WERI-Rb-1 (cell line): ENCODE results near the gene CDH5.

Experiments
- DNase-seq: peaks from one replicate; pipeline ENCODE4 v3.0.0-alpha.2; 2020
- H3K27ac ChIP-seq: fragments of 250-450 bp; sonication (Bioruptor Pico); 2 replicates; pipeline ENCODE4 v1.5.1; 2020; ENCODE audit warnings: mild to moderate bottlenecking, moderate library complexity
- H3K27me3 ChIP-seq: fragments of 250-450 bp; sonication (Bioruptor Pico); 2 replicates; pipeline ENCODE4 v1.5.1; 2021; ENCODE audit warnings: mild to moderate bottlenecking, low read depth, moderate library complexity; ENCODE audit not compliant: insufficient read depth, severe bottlenecking
- H3K36me3 ChIP-seq: fragments of 250-450 bp; sonication (Bioruptor Pico); 2 replicates; pipeline ENCODE4 v1.5.1; 2020; ENCODE audit warnings: mild to moderate bottlenecking, moderate library complexity
- H3K4me3 ChIP-seq: 2 replicates; pipeline ENCODE4 v1.5.1; 2011; ENCODE audit warnings: low read depth, mild to moderate bottlenecking, control low read depth, low read length
- H3K9me3 ChIP-seq: fragments of 250-450 bp; sonication (Bioruptor Pico); 2 replicates; pipeline ENCODE4 v1.5.1; 2021; ENCODE audit warnings: mild to moderate bottlenecking, moderate library complexity; ENCODE audit not compliant: severe bottlenecking
- TF ChIP-seq, protein P1 (sequence below): IDR thresholded peaks from 2 replicates; pipeline ENCODE4 v1.5.1; 2011; ENCODE audit warnings: low read depth, mild to moderate bottlenecking, control low read depth, inconsistent platforms, low read length

CDH5 gene

DNA sequence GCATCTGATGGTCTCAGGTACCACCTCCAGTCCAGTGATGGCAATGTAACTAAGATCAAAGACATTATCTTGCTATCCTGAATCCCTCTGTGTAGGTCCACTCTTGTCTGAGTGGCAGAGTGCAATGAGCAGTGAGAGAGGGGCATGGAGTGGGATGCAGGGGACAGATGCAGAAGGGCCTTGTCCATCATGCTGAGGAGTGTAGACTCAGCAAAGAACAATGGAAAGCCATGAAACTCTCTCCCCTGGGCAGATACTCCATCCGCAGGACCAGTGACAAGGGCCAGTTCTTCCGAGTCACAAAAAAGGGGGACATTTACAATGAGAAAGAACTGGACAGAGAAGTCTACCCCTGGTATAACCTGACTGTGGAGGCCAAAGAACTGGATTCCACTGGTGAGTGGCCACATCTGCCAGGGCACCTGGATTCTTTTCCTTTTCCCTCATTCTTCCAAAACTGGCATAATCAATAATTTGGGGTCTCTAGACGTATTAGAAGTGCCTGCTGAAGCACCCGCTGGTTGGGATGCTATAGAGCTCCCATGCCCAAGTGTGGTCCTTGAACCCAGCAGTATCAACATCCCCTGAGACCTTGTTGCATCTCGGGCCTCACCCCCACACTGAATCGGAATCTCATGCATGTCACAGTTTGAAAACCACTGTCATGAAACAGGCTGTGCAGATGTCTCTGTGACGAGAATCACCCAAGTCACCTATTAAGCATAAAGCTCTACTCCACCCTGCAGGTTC lies 29.5 kb downstream of the CDH5 start:
- Histone ChIP-seq H3K9me3 (no peaks in the 10 kb centered on the region), H3K27me3 (no peaks in the 10 kb centered on the region), H3K4me3 (no peak overlapping the region), H3K27ac (no peak overlapping the region), H3K36me3 (no peaks in the 10 kb centered on the region)
- TF ChIP-seq, protein P1, sequence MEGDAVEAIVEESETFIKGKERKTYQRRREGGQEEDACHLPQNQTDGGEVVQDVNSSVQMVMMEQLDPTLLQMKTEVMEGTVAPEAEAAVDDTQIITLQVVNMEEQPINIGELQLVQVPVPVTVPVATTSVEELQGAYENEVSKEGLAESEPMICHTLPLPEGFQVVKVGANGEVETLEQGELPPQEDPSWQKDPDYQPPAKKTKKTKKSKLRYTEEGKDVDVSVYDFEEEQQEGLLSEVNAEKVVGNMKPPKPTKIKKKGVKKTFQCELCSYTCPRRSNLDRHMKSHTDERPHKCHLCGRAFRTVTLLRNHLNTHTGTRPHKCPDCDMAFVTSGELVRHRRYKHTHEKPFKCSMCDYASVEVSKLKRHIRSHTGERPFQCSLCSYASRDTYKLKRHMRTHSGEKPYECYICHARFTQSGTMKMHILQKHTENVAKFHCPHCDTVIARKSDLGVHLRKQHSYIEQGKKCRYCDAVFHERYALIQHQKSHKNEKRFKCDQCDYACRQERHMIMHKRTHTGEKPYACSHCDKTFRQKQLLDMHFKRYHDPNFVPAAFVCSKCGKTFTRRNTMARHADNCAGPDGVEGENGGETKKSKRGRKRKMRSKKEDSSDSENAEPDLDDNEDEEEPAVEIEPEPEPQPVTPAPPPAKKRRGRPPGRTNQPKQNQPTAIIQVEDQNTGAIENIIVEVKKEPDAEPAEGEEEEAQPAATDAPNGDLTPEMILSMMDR: no peak
- DNase-seq: no peak

DNA sequence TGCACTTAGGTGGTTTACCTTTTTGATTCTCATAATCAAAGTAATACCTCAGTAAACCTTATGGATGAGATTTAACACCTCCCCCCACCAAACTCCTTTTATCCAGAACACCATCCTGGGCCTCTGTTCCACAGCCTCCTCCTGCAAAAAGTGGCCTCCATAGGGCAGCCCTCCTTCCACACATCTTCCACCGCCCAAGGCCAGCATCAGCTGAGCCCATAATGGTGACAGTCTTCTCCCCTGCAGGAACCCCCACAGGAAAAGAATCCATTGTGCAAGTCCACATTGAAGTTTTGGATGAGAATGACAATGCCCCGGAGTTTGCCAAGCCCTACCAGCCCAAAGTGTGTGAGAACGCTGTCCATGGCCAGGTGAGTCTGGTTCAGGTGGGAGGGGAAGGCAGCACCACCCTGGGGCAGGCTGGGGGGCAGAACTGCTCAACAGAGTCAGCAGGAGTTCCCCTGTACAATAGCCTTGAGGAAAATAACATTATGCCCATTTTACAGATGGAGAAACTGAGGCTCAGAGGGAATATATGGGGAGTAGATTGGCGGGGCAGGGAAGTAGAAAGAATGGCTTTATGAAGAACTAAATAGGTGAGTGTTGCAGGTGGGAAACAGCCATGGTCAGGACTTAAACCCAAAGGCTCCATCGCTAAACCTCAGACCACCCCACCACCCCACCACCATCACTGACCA lies 31.4 kb downstream of the CDH5 start:
- Histone ChIP-seq H3K4me3 (no peak overlapping the region), H3K36me3 (no peaks in the 10 kb centered on the region), H3K27me3 (no peaks in the 10 kb centered on the region), H3K9me3 (no peaks in the 10 kb centered on the region), H3K27ac (no peak overlapping the region)
- TF ChIP-seq, protein P1: no peak
- no peak for DNase-seq

DNA sequence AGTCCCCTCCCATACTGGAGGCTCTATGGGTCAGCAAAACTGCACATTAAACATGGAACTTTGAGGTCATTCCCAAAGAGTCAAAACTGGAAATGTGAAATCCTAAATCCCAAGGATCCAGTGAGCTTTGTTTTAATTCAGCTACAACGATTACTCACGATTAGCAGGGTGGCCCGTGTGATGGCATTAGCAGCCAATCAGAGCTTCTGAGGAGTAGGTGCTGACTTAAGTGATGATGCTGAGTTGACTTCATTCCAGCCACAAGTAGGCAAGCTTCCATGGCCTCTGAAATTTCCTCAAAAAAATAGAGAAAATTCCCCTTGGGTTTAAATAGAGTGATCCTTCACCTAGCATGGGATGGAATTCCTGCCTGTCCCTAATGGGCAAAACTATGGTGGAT lies 32.5 kb downstream of the CDH5 start:
- TF ChIP-seq, protein P1: no peak
- Histone ChIP-seq H3K9me3 (no peaks in the 10 kb centered on the region), H3K27me3 (no peaks in the 10 kb centered on the region), H3K27ac (no peak overlapping the region), H3K36me3 (no peaks in the 10 kb centered on the region), H3K4me3 (no peak overlapping the region)
- DNase-seq: no peak

DNA sequence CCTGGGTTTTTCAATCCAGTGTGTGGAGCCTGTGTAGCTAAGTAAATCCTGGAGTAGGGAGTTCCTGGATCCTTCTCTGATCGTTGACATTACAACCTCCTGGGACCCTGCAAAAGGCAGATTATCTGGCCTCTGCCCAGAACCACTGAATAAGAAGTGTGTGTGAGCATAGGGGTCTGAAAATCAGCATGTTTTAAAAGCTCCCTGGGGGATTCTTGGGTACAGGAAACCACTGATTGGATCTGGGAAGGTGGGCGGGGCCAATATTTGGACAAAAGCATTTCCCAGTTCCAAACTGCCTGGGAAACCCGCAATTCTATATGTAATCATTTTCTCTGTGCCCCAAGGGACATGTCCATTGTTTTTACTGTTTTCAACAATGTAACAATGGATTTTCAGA lies 33.4 kb downstream of the CDH5 start:
- H3K9me3 ChIP-seq: no peaks in the 10 kb centered on the region
- DNase-seq: no peak
- TF ChIP-seq, protein P1: no peak
- no peak overlapping the region for H3K4me3 ChIP-seq
- no peak overlapping the region for H3K27ac ChIP-seq
- no peaks in the 10 kb centered on the region for H3K27me3 ChIP-seq
- H3K36me3 ChIP-seq: no peaks in the 10 kb centered on the region

DNA sequence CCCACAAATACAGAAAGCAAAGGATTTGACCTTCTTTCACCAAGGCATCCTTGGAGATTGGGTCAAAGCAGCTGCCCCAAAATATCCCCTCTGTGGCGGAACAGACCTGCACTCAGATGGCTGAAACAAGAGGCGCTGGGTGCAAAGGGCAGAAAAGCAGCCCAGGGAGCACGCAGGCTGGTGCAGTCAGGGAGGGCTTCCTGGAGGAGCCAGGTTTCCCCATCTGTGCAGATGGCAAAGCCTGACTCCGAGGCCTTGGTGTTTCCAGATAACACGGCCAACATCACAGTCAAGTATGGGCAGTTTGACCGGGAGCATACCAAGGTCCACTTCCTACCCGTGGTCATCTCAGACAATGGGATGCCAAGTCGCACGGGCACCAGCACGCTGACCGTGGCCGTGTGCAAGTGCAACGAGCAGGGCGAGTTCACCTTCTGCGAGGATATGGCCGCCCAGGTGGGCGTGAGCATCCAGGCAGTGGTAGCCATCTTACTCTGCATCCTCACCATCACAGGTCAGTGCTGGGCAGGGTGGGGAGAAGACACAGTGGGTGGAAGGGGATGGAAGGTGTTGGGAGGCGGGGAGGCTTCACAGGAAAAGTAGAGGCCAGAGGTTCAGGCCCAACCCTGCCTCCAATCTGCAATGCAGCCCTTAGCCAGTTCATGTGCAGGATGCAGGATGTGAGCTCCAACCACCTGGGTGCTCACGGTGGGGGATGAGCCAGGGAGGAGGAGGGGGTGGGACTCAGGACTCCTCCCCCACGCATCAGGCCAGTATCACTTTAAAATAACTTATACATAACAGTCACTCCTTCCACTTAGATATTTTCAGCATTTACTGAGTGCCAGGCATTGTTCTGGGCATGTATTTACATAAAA lies 34.3 kb downstream of the CDH5 start:
- DNase-seq: no peak
- TF ChIP-seq, protein P1: no peak
- H3K4me3 ChIP-seq: no peak overlapping the region
- no peaks in the 10 kb centered on the region for H3K9me3 ChIP-seq
- no peaks in the 10 kb centered on the region for H3K27me3 ChIP-seq
- no peaks in the 10 kb centered on the region for H3K36me3 ChIP-seq
- no peak overlapping the region for H3K27ac ChIP-seq
